IMR-90 (cell line): Measurements from ENCODE around the gene USP32. TPM values are rescaled to one million over a fixed set of nuclear protein-coding genes. Genes with fewer than 3 reads are reported as not detected.

Source experiments
- ATAC-seq: fragments of 200-7000 bp; cut with Tn5 transposase; 2 replicates; pipeline ENCODE4 v1.9.1; 2020; ENCODE audit warnings: low read depth, mild to moderate bottlenecking, moderate library complexity
- BruUV-seq: library from RNA; stranded (reverse); fragments of 400-500 nt; replicated peaks from 2 replicates; lab custom pipeline; 2021; lab: Mats Ljungman, UMichigan
- CTCF ChIA-PET: fragments of 300-600 bp; formaldehyde crosslinking; extraction: SDS; loops from one replicate; lab custom pipeline; 2021; ENCODE audit warnings: antibody characterized with exemption; lab: Yijun Ruan, JAX
- POLR2A ChIA-PET: fragments of 300-600 bp; sonication (Branson Sonifier 250); formaldehyde crosslinking; loops from one replicate; lab custom pipeline; 2022; ENCODE audit warnings: antibody characterized with exemption; ENCODE audit not compliant: unreplicated experiment; lab: Charles Lee
- DNase-seq: peaks from one replicate; pipeline ENCODE4 v3.0.0; 2013
- H2AFZ ChIP-seq: replicated peaks from 2 replicates; pipeline ENCODE3; 2013; ENCODE audit warnings: low read length, mild to moderate bottlenecking; ENCODE audit not compliant: poor library complexity
- H2AK5ac ChIP-seq: 2 replicates; pipeline ENCODE4 v1.6.1; 2013; ENCODE audit warnings: low read depth, low read length, inconsistent platforms
- H2AK9ac ChIP-seq: replicated peaks from 2 replicates; pipeline ENCODE3; 2013; ENCODE audit warnings: mild to moderate bottlenecking, low read depth, low read length, moderate library complexity; ENCODE audit not compliant: poor library complexity
- H2BK120ac ChIP-seq: 2 replicates; pipeline ENCODE4 v1.6.1; 2013; ENCODE audit warnings: low read depth, low read length, inconsistent platforms
- H2BK15ac ChIP-seq: 3 replicates; pipeline ENCODE4 v1.6.1; 2013; ENCODE audit warnings: low read depth, low read length, inconsistent platforms
- H2BK20ac ChIP-seq: 2 replicates; pipeline ENCODE4 v1.6.1; 2013; ENCODE audit warnings: low read depth, mild to moderate bottlenecking, inconsistent platforms, low read length, moderate library complexity
- H2BK5ac ChIP-seq: 2 replicates; pipeline ENCODE4 v1.6.1; 2013; ENCODE audit warnings: mild to moderate bottlenecking, low read depth, low read length, inconsistent platforms; ENCODE audit not compliant: poor library complexity, severe bottlenecking
- H3K14ac ChIP-seq: replicated peaks from 2 replicates; pipeline ENCODE4 v1.6.1; 2013; ENCODE audit warnings: low read depth, low read length, inconsistent platforms
- H3K18ac ChIP-seq: 2 replicates; pipeline ENCODE4 v1.6.1; 2013; ENCODE audit warnings: low read depth, low read length, control low read depth
- H3K23ac ChIP-seq: 2 replicates; pipeline ENCODE4 v1.6.1; 2013; ENCODE audit warnings: low read depth, low read length, inconsistent platforms
- H3K27ac ChIP-seq: 2 replicates; pipeline ENCODE4 v1.5.1; 2013; ENCODE audit warnings: mild to moderate bottlenecking, control low read depth, low read length; ENCODE audit not compliant: insufficient read depth
- H3K27me3 ChIP-seq: 2 replicates; pipeline ENCODE4 v1.6.1; 2013; ENCODE audit warnings: low read length; ENCODE audit not compliant: control insufficient read depth, insufficient read depth
- H3K36me3 ChIP-seq: 2 replicates; pipeline ENCODE4 v1.6.1; 2013; ENCODE audit warnings: low read length, mixed read lengths; ENCODE audit not compliant: control insufficient read depth, insufficient read depth
- H3K4ac ChIP-seq: 2 replicates; pipeline ENCODE4 v1.6.1; 2013; ENCODE audit warnings: low read depth, low read length, inconsistent platforms
- H3K4me1 ChIP-seq: 2 replicates; pipeline ENCODE4 v1.6.1; 2013; ENCODE audit warnings: low read length, mixed read lengths; ENCODE audit not compliant: control insufficient read depth, insufficient read depth
- H3K4me2 ChIP-seq: 2 replicates; pipeline ENCODE4 v1.6.1; 2013; ENCODE audit warnings: low read depth, mild to moderate bottlenecking, control low read depth, low read length, moderate library complexity
- H3K4me3 ChIP-seq: 2 replicates; pipeline ENCODE4 v1.5.1; 2013; ENCODE audit warnings: low read depth, mild to moderate bottlenecking, control low read depth, low read length, moderate library complexity; ENCODE audit not compliant: insufficient read depth
- H3K56ac ChIP-seq: 2 replicates; pipeline ENCODE4 v1.6.1; 2013; ENCODE audit warnings: low read length, inconsistent platforms; ENCODE audit not compliant: insufficient read depth; ENCODE audit errors: extremely low read depth
- H3K79me1 ChIP-seq, 2 experiments: 2 replicates each; pipeline ENCODE4 v1.6.1; 2013; ENCODE audit warnings: low read length in 2 of 2, inconsistent platforms in 1 of 2, low read depth in 1 of 2
- H3K9ac ChIP-seq: 2 replicates; pipeline ENCODE4 v1.6.1; 2013; ENCODE audit warnings: low read depth, low read length, control low read depth
- H3K9me1 ChIP-seq: 2 replicates; pipeline ENCODE4 v1.6.1; 2013; ENCODE audit warnings: low read length, inconsistent platforms; ENCODE audit not compliant: insufficient read depth
- H3K9me3 ChIP-seq: 2 replicates; pipeline ENCODE4 v1.6.1; 2013; ENCODE audit warnings: low read length; ENCODE audit not compliant: control insufficient read depth, insufficient read depth
- H4K20me1 ChIP-seq: 2 replicates; pipeline ENCODE4 v1.6.1; 2013; ENCODE audit warnings: low read length, inconsistent platforms; ENCODE audit not compliant: insufficient read depth
- H4K5ac ChIP-seq: 2 replicates; pipeline ENCODE4 v1.6.1; 2013; ENCODE audit warnings: mild to moderate bottlenecking, low read depth, low read length, control low read depth
- H4K8ac ChIP-seq, 2 experiments: 2 replicates each; pipeline ENCODE4 v1.6.1; 2013; ENCODE audit warnings: low read depth in 2 of 2, low read length in 2 of 2, control low read depth in 1 of 2, inconsistent platforms in 1 of 2
- H4K91ac ChIP-seq: 2 replicates; pipeline ENCODE4 v1.6.1; 2013; ENCODE audit warnings: low read depth, low read length, inconsistent platforms; ENCODE audit not compliant: insufficient read depth
- CEBPB ChIP-seq: IDR thresholded peaks from 2 replicates; pipeline ENCODE4 v1.6.1; 2012; ENCODE audit warnings: low read depth, low read length, improper control_type of control experiment
- NFE2L2 ChIP-seq: fragments of 150-350 bp; IDR thresholded peaks from 2 replicates; pipeline ENCODE4 v1.6.1; 2016; ENCODE audit warnings: low read depth, mild to moderate bottlenecking, low read length
- WGBS, 2 experiments: methylation state at CpG; one replicate each; pipeline versions ENCODE4 v1.1.5 to v1.1.7; 2013; ENCODE audit warnings: missing lambda C conversion rate in 2 of 2; ENCODE audit not compliant: insufficient read length in 1 of 2; ENCODE audit errors: extremely low coverage in 2 of 2; 5-methylcytosine and 5-hydroxymethylcytosine counted together
- dilution Hi-C: fragments of 300-500 bp; cut with HindIII; formaldehyde crosslinking; loops from one replicate; pipeline ENCODE4 v1.14.3; 2018; ENCODE audit warnings: low sequenced_read_pairs; ENCODE audit not compliant: unreplicated experiment
- in situ Hi-C: fragments of 300-500 bp; cut with MboI; formaldehyde crosslinking; loops from 3 replicates; pipeline ENCODE4 v1.14.3; 2019; ENCODE audit warnings: low sequenced_read_pairs, inconsistent platforms, mixed read lengths
- intact Hi-C: fragments of 100-400 bp; cut with micrococcal nuclease; formaldehyde crosslinking; loops from 2 replicates; pipeline ENCODE4 v1.10.0; 2022
- polyA plus RNA-seq, 3 experiments: library from polyadenylated mRNA; depleted of rRNA; stranded (reverse); fragments of >200 nt; gene quantifications; 2 replicates each; pipeline ENCODE4 v1.2.3, GENCODE V29; 2012; ENCODE audit warnings: low replicate concordance in 1 of 3
- total RNA-seq: library from RNA; depleted of rRNA; stranded (reverse); fragments of >200 nt; gene quantifications from 2 replicates; pipeline ENCODE4 v1.2.3, GENCODE V29; 2012

USP32 gene
- total and polyA plus RNA-seq, 2 of the 4 experiments (the other 2 are of a cell fraction), result 16.8 to 46.8 TPM

- Histone ChIP-seq H3K4me3 (no peak overlapping the region), H2AK5ac (no peak overlapping the region), H3K9me3 (no peaks in the 10 kb centered on the region), H3K36me3 (peaks cover 4% of the 10 kb centered on the region; the same call in 1 of the 2 replicates), H3K27ac (no peak overlapping the region), H3K79me1 (peaks cover 37 to 65% of the 10 kb centered on the region in 2 experiments), H4K91ac (no peak overlapping the region), H2BK20ac (no peak overlapping the region), H3K9me1 (peaks cover 6% of the 10 kb centered on the region; the same call in 1 of the 2 replicates), H3K4me2 (no peak overlapping the region), H3K56ac (no peak overlapping the region), H2BK15ac (no peak overlapping the region), H2AK9ac (no peak overlapping the region), H3K14ac (no peak overlapping the region), H4K20me1 (peaks cover 42% of the 10 kb centered on the region), H3K18ac (no peak overlapping the region), H2BK5ac (no peak overlapping the region), H2AFZ (no peak overlapping the region), H3K9ac (no peak overlapping the region), H4K8ac (no peak overlapping the region), H3K27me3 (no peaks in the 10 kb centered on the region), H3K23ac (no peak overlapping the region), H2BK120ac (no peak overlapping the region), H4K5ac (no peak overlapping the region), H3K4ac (no peak overlapping the region), H3K4me1 (peaks cover 2% of the 10 kb centered on the region; the same call in 1 of the 2 replicates)
- BruUV-seq, result no TSS peak
- dilution Hi-C loops (no loop called here), intact Hi-C loops (no loop called here), in situ Hi-C loops (no loop called here)
- peak; percentile 43 for DNase-seq
- ChIA-PET CTCF (no interaction called here), POLR2A (no interaction called here)
- peak; percentile 49 for TF ChIP-seq CEBPB
- no peak for TF ChIP-seq NFE2L2
- ATAC-seq, result no peak
- WGBS, 2 experiments, result no CpG with 5 or more reads among the region's 2 CpGs
Observed at GRCh38 chr17:60311186-60311585, 80.7 kb downstream of the USP32 start.
